Neural cell (in vitro differentiated cells): ENCODE data around the gene PPY. TPM values are rescaled to one million over a fixed set of nuclear protein-coding genes. Genes with fewer than 3 reads are reported as not detected.

Experiments
- H2AFZ ChIP-seq: fragments of 200-600, 300-800 bp; sonication (generic), shearing (Covaris generic); 2 replicates; pipeline ENCODE4 v1.6.0; 2014; ENCODE audit warnings: low read depth, mild to moderate bottlenecking, antibody characterized with exemption, low read length, moderate library complexity
- H3F3A ChIP-seq: fragments of 200-600 bp; shearing (Covaris generic); 2 replicates; pipeline ENCODE4 v1.6.1; 2016; ENCODE audit warnings: mild to moderate bottlenecking, moderate library complexity, mixed read lengths, antibody characterized with exemption, low read length; ENCODE audit not compliant: insufficient read depth, poor library complexity, severe bottlenecking
- H3K27ac ChIP-seq: fragments of 200-600, 300-800 bp; sonication (generic), shearing (Covaris generic); 2 replicates; pipeline ENCODE4 v1.5.1; 2014; ENCODE audit warnings: mild to moderate bottlenecking, low read length, moderate library complexity
- H3K27me3 ChIP-seq: fragments of 300-800, 200-600 bp; sonication (generic), shearing (Covaris generic); 2 replicates; pipeline ENCODE4 v1.6.0; 2014; ENCODE audit warnings: mild to moderate bottlenecking, low read depth, low read length, moderate library complexity; ENCODE audit not compliant: insufficient read depth
- H3K36me3 ChIP-seq: fragments of 300-800, 200-600 bp; sonication (generic), shearing (Covaris generic); 2 replicates; pipeline ENCODE4 v1.5.1; 2014; ENCODE audit warnings: mild to moderate bottlenecking, antibody characterized with exemption, low read length, moderate library complexity; ENCODE audit not compliant: insufficient read depth
- H3K4me2 ChIP-seq: fragments of 300-800, 200-600 bp; sonication (generic), shearing (Covaris generic); 2 replicates; pipeline ENCODE4 v1.6.0; 2014; ENCODE audit warnings: mild to moderate bottlenecking, low read length
- H3K4me3 ChIP-seq: fragments of 300-800, 200-600 bp; sonication (generic), shearing (Covaris generic); 2 replicates; pipeline ENCODE4 v1.5.1; 2014; ENCODE audit warnings: mild to moderate bottlenecking, low read length, moderate library complexity
- H3K79me2 ChIP-seq: fragments of 200-600 bp; shearing (Covaris generic); replicated peaks from 2 replicates; pipeline ENCODE4 v1.6.0; 2014; ENCODE audit warnings: mild to moderate bottlenecking, low read length, moderate library complexity; ENCODE audit not compliant: insufficient read depth
- H3K9ac ChIP-seq: fragments of 300-800, 200-600 bp; sonication (generic), shearing (Covaris generic); 2 replicates; pipeline ENCODE4 v1.6.1; 2016; ENCODE audit warnings: mild to moderate bottlenecking, low read length, mixed read lengths
- H3K9me2 ChIP-seq: fragments of 200-600 bp; shearing (Covaris generic); 2 replicates; pipeline ENCODE4 v1.6.1; 2016; ENCODE audit warnings: mild to moderate bottlenecking, low read length, mixed read lengths; ENCODE audit not compliant: insufficient read depth
- H3K9me3 ChIP-seq: fragments of 200-600, 300-800 bp; sonication (generic), shearing (Covaris generic); 2 replicates; pipeline ENCODE4 v1.6.1; 2016; ENCODE audit warnings: mild to moderate bottlenecking, mixed run types, low read length, moderate library complexity, mixed read lengths
- H4K20me1 ChIP-seq: fragments of 200-600 bp; shearing (Covaris generic); 2 replicates; pipeline ENCODE4 v1.6.1; 2016; ENCODE audit warnings: mild to moderate bottlenecking, mixed run types; ENCODE audit not compliant: insufficient read depth
- CTCF ChIP-seq: fragments of 450-650 bp; IDR thresholded peaks from 2 replicates; pipeline ENCODE4 v1.5.1; 2014; ENCODE audit warnings: antibody characterized with exemption, mild to moderate bottlenecking, moderate library complexity; ENCODE audit not compliant: poor library complexity, severe bottlenecking
- EP300 ChIP-seq: fragments of 450-650 bp; conservative IDR thresholded peaks from 2 replicates; pipeline ENCODE4 v1.6.1; 2014; ENCODE audit warnings: antibody characterized with exemption, mild to moderate bottlenecking, moderate library complexity; ENCODE audit not compliant: poor library complexity, severe bottlenecking
- EZH2 ChIP-seq: fragments of 200-600, 300-800 bp; shearing (Covaris generic), sonication (generic); IDR thresholded peaks from 2 replicates; pipeline ENCODE4 v1.6.1; 2014; ENCODE audit warnings: antibody characterized with exemption, low read length, borderline replicate concordance, mild to moderate bottlenecking; ENCODE audit not compliant: insufficient read depth, poor library complexity, severe bottlenecking
- MXI1 ChIP-seq: fragments of 450-650 bp; conservative IDR thresholded peaks from 2 replicates; pipeline ENCODE4 v1.6.1; 2014; ENCODE audit warnings: antibody characterized with exemption, mild to moderate bottlenecking; ENCODE audit not compliant: poor library complexity, severe bottlenecking
- POLR2AphosphoS5 ChIP-seq: IDR thresholded peaks from 2 replicates; pipeline ENCODE4 v1.6.1; 2012
- RAD21 ChIP-seq: fragments of 450-650 bp; conservative IDR thresholded peaks from 2 replicates; pipeline ENCODE4 v1.6.1; 2014; ENCODE audit warnings: antibody characterized with exemption, mild to moderate bottlenecking, moderate library complexity
- SMC3 ChIP-seq: fragments of 450-650 bp; conservative IDR thresholded peaks from 2 replicates; pipeline ENCODE4 v1.6.1; 2014; ENCODE audit warnings: antibody characterized with exemption, mild to moderate bottlenecking, moderate library complexity; ENCODE audit not compliant: poor library complexity
- TAF1 ChIP-seq: IDR thresholded peaks from 2 replicates; pipeline ENCODE4 v1.6.1; 2012; ENCODE audit warnings: low read depth
- polyA plus RNA-seq: library from polyadenylated mRNA; depleted of rRNA; stranded (reverse); fragments of >200 nt; gene quantifications from 2 replicates; pipeline ENCODE4 v1.2.3, GENCODE V29; 2014
- TF ChIP-seq, protein P1 (sequence below): IDR thresholded peaks from 2 replicates; pipeline ENCODE4 v1.6.1; 2012; ENCODE audit warnings: borderline replicate concordance

PPY gene
- polyA plus RNA-seq, 1 donor from 2014 or later: not detected

GRCh38 chr17:43979011-43979410, 36.7 kb upstream of the PPY start:
- TF ChIP-seq EZH2: no peak
- no peak for TF ChIP-seq POLR2AphosphoS5
- TF ChIP-seq, protein P1, sequence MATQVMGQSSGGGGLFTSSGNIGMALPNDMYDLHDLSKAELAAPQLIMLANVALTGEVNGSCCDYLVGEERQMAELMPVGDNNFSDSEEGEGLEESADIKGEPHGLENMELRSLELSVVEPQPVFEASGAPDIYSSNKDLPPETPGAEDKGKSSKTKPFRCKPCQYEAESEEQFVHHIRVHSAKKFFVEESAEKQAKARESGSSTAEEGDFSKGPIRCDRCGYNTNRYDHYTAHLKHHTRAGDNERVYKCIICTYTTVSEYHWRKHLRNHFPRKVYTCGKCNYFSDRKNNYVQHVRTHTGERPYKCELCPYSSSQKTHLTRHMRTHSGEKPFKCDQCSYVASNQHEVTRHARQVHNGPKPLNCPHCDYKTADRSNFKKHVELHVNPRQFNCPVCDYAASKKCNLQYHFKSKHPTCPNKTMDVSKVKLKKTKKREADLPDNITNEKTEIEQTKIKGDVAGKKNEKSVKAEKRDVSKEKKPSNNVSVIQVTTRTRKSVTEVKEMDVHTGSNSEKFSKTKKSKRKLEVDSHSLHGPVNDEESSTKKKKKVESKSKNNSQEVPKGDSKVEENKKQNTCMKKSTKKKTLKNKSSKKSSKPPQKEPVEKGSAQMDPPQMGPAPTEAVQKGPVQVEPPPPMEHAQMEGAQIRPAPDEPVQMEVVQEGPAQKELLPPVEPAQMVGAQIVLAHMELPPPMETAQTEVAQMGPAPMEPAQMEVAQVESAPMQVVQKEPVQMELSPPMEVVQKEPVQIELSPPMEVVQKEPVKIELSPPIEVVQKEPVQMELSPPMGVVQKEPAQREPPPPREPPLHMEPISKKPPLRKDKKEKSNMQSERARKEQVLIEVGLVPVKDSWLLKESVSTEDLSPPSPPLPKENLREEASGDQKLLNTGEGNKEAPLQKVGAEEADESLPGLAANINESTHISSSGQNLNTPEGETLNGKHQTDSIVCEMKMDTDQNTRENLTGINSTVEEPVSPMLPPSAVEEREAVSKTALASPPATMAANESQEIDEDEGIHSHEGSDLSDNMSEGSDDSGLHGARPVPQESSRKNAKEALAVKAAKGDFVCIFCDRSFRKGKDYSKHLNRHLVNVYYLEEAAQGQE: no peak
- TF ChIP-seq MXI1: no peak
- no peak for TF ChIP-seq CTCF
- no peak for TF ChIP-seq SMC3
- TF ChIP-seq TAF1: no peak
- no peak for TF ChIP-seq EP300
- TF ChIP-seq RAD21: no peak
- H3K27ac ChIP-seq: no peak overlapping the region
- peaks cover 21% of the 10 kb centered on the region for H3K27me3 ChIP-seq

GRCh38 chr17:43978078-43978477, 35.8 kb upstream of the PPY start:
- Histone ChIP-seq H2AFZ (no peak overlapping the region), H4K20me1 (no peaks in the 10 kb centered on the region), H3K4me3 (no peak overlapping the region), H3K27ac (no peak overlapping the region), H3K9me2 (no peaks in the 10 kb centered on the region), H3K36me3 (no peaks in the 10 kb centered on the region), H3K4me2 (no peak overlapping the region), H3F3A (no peaks in the 10 kb centered on the region), H3K27me3 (peaks cover 11% of the 10 kb centered on the region), H3K9ac (no peak overlapping the region), H3K9me3 (no peaks in the 10 kb centered on the region), H3K79me2 (no peaks in the 10 kb centered on the region)
- no peak for TF ChIP-seq EP300
- TF ChIP-seq SMC3: no peak
- no peak for TF ChIP-seq TAF1
- TF ChIP-seq CTCF: no peak
- no peak for TF ChIP-seq EZH2
- no peak for TF ChIP-seq POLR2AphosphoS5
- TF ChIP-seq MXI1: no peak
- TF ChIP-seq RAD21: no peak
- TF ChIP-seq, protein P1: no peak

More at GRCh38 chr17:43979011-43979410, 36.7 kb upstream of the PPY start:
- Histone ChIP-seq H3F3A (no peaks in the 10 kb centered on the region), H3K4me2 (no peak overlapping the region), H2AFZ (no peak overlapping the region), H3K79me2 (no peaks in the 10 kb centered on the region), H3K9ac (no peak overlapping the region), H4K20me1 (no peaks in the 10 kb centered on the region), H3K9me3 (no peaks in the 10 kb centered on the region), H3K9me2 (no peaks in the 10 kb centered on the region), H3K36me3 (no peaks in the 10 kb centered on the region), H3K4me3 (no peak overlapping the region)
